ENCODE results near the gene CRY2.
A peak's percentile ranks its signal among the peaks of the same experiment; 100 is the strongest.

CRY2 gene

DNA sequence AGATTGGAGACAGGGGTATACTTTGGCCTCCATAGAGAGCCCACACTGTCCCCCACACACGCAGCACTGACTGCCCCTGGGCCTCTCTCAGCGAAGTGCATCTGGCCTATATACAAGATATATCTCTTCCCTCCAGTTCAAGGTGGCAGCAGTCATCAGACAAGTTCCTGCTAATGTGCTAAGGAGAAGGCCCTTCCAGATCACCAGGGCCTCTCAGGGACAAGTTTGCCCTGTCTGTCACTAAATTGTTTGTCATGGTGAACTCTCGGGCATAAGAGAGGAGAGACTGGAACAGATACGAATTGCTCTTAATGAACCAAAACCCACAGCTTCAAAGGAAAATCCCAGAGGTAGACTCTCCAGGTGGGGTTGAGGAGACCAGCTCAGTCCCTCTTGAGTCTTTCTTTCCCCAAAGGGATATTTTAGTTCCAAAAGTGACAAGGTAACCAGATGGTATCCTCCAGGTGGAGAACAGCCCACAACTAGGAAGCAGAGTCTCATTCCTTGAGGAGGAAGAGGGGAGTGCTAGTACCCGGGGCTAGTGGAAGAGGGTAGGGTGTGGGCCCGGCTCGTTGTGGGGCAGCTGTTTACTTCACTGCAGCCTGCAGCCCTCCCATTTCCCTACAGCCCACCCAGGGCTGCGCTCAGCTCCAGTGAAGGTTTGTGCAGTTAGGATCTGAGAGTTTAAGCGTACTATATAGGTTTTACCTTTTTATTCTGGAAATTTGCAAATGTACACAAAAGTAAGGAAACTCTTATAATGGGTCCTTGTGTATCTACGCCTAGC lies 44.6 kb upstream of the CRY2 start:
- H3K56ac ChIP-seq (ENCODE audit: low read length), result no peak overlapping the region
- H3K4me3 ChIP-seq (ENCODE audit: low read length), result no peak overlapping the region
- H3K79me2 ChIP-seq (ENCODE audit: control insufficient read depth, insufficient read depth, low read length), result no peaks in the 10 kb centered on the region
- no peaks in the 10 kb centered on the region for H3K27me3 ChIP-seq (ENCODE audit: insufficient read depth, low read length, poor library complexity)
- no peak overlapping the region for H2BK15ac ChIP-seq (replicated peaks; ENCODE audit: low read depth)
- H3K36me3 ChIP-seq (ENCODE audit: control insufficient read depth, insufficient read depth, low read length), result no peaks in the 10 kb centered on the region
- WGBS (ENCODE audit: extremely low coverage, insufficient coverage, low lambda C conversion rate), result no CpG with 5 or more reads among the region's 10 CpGs
- no peak overlapping the region for H3K27ac ChIP-seq (ENCODE audit: low read depth, low read length)
- no peak overlapping the region for H4K8ac ChIP-seq (ENCODE audit: low read depth, low read length)
- H3K4me2 ChIP-seq (ENCODE audit: low read length), result no peak overlapping the region
- H3K4me1 ChIP-seq (ENCODE audit: control insufficient read depth, low read depth, low read length), result peaks cover 4% of the 10 kb centered on the region
- H3K4ac ChIP-seq (ENCODE audit: low read depth, low read length), result no peak overlapping the region
- no peak overlapping the region for H2BK120ac ChIP-seq (ENCODE audit: low read depth, low read length)
- H2AK5ac ChIP-seq (ENCODE audit: low read length), result no peak overlapping the region
- peaks cover 12% of the 10 kb centered on the region for H3K79me1 ChIP-seq (ENCODE audit: low read length)
- no peak overlapping the region for H3K23ac ChIP-seq (ENCODE audit: low read length)
- H3K9ac ChIP-seq (ENCODE audit: low read length), result no peak overlapping the region
- DNase-seq, result no peak
- H3K18ac ChIP-seq (ENCODE audit: low read length), result no peak overlapping the region
- no peak overlapping the region for H4K5ac ChIP-seq (ENCODE audit: low read length)
- H2BK5ac ChIP-seq (ENCODE audit: low read length), result no peak overlapping the region

DNA sequence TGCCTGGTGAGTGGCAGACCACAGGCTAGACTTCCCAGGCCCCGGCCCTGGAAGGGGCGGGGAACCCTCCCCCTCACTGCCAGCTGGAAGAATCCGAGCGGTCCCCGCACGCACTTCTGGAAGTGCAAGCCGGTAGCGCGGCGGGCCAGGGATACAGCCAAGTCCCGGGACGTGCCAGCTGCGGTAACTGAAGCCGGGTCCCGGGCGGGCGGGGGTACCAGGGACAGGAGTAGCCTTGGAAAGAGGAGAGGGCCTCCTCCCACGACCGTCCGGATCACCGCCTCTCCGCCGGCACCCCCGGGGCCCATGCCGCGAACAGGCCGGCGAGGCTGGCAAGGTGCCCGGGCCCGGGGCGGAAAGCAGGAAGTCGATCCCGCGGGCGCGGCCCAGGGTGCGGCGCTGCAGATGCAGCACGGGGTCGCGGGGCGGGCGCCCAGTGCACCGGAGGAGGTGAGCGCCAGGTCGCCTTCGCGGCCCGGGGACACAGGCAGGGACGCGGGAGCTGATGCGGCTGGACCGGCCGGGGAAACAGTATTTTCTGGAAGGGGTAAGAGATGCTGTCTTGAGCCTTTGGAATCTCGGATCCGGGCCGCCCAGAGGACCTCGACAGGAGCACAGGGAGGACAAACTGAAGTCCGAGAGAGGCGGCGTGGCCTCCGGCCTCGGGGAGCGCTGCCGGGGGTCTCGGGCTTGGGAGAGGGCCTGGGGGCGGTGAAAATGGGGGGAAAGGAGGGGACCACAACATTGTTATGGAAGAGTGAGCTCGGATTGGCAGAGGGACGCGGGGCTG lies 43.1 kb upstream of the CRY2 start:
- Histone ChIP-seq H2BK5ac (ENCODE audit: low read length) (no peak overlapping the region), H3K23ac (ENCODE audit: low read length) (no peak overlapping the region), H2BK15ac (replicated peaks; ENCODE audit: low read depth) (no peak overlapping the region), H3K18ac (ENCODE audit: low read length) (peak overlapping the region; percentile 36), H3K27ac (ENCODE audit: low read depth, low read length) (no peak overlapping the region), H3K36me3 (ENCODE audit: control insufficient read depth, insufficient read depth, low read length) (no peaks in the 10 kb centered on the region), H3K56ac (ENCODE audit: low read length) (peak overlapping the region; percentile 86), H2AK5ac (ENCODE audit: low read length) (no peak overlapping the region), H3K4me2 (ENCODE audit: low read length) (peak overlapping the region; percentile 87), H3K4ac (ENCODE audit: low read depth, low read length) (no peak overlapping the region), H3K4me1 (ENCODE audit: control insufficient read depth, low read depth, low read length) (peaks cover 4% of the 10 kb centered on the region), H3K79me2 (ENCODE audit: control insufficient read depth, insufficient read depth, low read length) (no peaks in the 10 kb centered on the region), H4K5ac (ENCODE audit: low read length) (no peak overlapping the region), H3K27me3 (ENCODE audit: insufficient read depth, low read length, poor library complexity) (no peaks in the 10 kb centered on the region), H4K8ac (ENCODE audit: low read depth, low read length) (no peak overlapping the region), H3K79me1 (ENCODE audit: low read length) (peaks cover 14% of the 10 kb centered on the region), H3K9ac (ENCODE audit: low read length) (peak overlapping the region; percentile 72), H3K4me3 (ENCODE audit: low read length) (peak overlapping the region; percentile 69), H2BK120ac (ENCODE audit: low read depth, low read length) (no peak overlapping the region)
- WGBS (ENCODE audit: extremely low coverage, insufficient coverage, low lambda C conversion rate), result no CpG with 5 or more reads among the region's 70 CpGs
- DNase-seq, result peak; percentile 71

DNA sequence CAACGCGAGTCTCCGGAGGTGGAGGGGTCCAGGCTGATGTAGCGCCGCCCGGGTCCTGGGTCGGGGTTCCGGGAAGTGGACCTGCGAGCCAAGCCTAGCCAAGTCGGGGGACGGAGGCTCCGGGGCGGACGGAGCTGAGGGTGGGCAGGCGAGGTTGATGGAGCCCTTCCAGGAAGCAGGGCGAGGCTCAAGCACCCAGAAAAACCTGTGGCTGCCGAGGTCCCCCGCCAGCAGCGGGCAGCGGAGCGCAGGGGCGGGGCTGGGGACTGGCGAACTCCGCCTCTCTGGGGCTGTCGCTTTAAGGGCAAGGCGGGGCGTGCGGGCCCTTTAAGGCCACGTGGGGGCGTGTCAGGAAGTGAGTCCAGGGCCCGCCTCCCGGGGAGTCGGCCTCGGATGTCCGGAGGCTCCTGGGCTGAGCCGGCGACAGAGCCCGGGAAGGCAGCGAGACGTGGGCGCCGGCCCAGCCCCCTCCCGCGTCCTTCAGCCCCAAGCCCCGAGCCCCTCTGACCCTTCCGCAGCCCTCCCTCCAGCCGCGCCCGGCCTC lies 42.4 kb upstream of the CRY2 start, which contains the start of gene SLC35C1:
Gene SLC35C1 (plus strand): TSS at position 389 of the 544 bp plus-strand sequence. CDS start 653 bp downstream, outside the sequence.
- H3K4me1 ChIP-seq (ENCODE audit: control insufficient read depth, low read depth, low read length), result peaks cover 4% of the 10 kb centered on the region
- no peak within 1 kb of the TSS for H2BK15ac ChIP-seq (replicated peaks; ENCODE audit: low read depth)
- no peak within 1 kb of the TSS for H2AK5ac ChIP-seq (ENCODE audit: low read length)
- no peak within 1 kb of the TSS for H4K8ac ChIP-seq (ENCODE audit: low read depth, low read length)
- peak within 1 kb of the TSS; percentile 69 for H3K4me3 ChIP-seq (ENCODE audit: low read length)
- peak within 1 kb of the TSS; percentile 72 for H3K9ac ChIP-seq (ENCODE audit: low read length)
- H3K23ac ChIP-seq (ENCODE audit: low read length), result peak within 1 kb of the TSS; percentile 54
- H3K36me3 ChIP-seq (ENCODE audit: control insufficient read depth, insufficient read depth, low read length), result no peaks in the 10 kb centered on the region
- H2BK5ac ChIP-seq (ENCODE audit: low read length), result no peak within 1 kb of the TSS
- peak within 1 kb of the TSS; percentile 89 for H3K56ac ChIP-seq (ENCODE audit: low read length)
- peak within 1 kb of the TSS; percentile 87 for H3K4me2 ChIP-seq (ENCODE audit: low read length)
- WGBS (ENCODE audit: extremely low coverage, insufficient coverage, low lambda C conversion rate), result no CpG with 5 or more reads among the region's 49 CpGs
- no peak within 1 kb of the TSS for H2BK120ac ChIP-seq (ENCODE audit: low read depth, low read length)
- H3K79me1 ChIP-seq (ENCODE audit: low read length), result peaks cover 14% of the 10 kb centered on the region
- H3K4ac ChIP-seq (ENCODE audit: low read depth, low read length), result peak within 1 kb of the TSS; percentile 61
- H3K18ac ChIP-seq (ENCODE audit: low read length), result peak within 1 kb of the TSS; percentile 52
- H3K27me3 ChIP-seq (ENCODE audit: insufficient read depth, low read length, poor library complexity), result no peaks in the 10 kb centered on the region
- peak; percentile 98 for DNase-seq
- no peaks in the 10 kb centered on the region for H3K79me2 ChIP-seq (ENCODE audit: control insufficient read depth, insufficient read depth, low read length)
- H4K5ac ChIP-seq (ENCODE audit: low read length), result no peak within 1 kb of the TSS
- no peak within 1 kb of the TSS for H3K27ac ChIP-seq (ENCODE audit: low read depth, low read length)

DNA sequence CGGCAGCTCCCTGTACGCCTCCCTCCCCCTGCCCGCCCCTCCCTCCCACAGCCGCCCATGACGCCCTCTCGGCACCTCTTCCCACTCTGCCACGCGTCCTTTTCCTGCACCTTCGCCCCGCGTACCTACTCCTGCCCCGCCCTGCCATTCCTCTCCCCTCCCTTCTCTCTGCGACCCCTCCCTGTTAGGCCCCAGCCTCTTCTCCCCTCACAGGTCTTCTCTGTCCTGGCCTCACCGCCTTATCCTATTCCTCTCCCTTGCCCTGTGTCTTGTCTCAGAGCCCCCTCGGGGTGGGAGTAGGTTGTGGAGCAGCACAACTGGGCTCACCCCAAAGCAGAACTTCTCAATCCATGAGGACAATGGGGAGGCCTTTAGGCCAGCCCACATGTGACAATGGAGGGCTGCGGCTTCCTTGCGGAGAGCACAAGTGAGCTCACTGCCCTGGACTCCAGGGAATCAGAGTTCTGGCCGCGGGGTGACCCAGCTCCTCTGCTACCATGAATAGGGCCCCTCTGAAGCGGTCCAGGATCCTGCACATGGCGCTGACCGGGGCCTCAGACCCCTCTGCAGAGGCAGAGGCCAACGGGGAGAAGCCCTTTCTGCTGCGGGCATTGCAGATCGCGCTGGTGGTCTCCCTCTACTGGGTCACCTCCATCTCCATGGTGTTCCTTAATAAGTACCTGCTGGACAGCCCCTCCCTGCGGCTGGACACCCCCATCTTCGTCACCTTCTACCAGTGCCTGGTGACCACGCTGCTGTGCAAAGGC lies 41.8 kb upstream of the CRY2 start:
- H3K4me3 ChIP-seq (ENCODE audit: low read length), result peak overlapping the region; percentile 1
- peak; percentile 77 for DNase-seq
- WGBS (ENCODE audit: extremely low coverage, insufficient coverage, low lambda C conversion rate), result no CpG with 5 or more reads among the region's 29 CpGs

DNA sequence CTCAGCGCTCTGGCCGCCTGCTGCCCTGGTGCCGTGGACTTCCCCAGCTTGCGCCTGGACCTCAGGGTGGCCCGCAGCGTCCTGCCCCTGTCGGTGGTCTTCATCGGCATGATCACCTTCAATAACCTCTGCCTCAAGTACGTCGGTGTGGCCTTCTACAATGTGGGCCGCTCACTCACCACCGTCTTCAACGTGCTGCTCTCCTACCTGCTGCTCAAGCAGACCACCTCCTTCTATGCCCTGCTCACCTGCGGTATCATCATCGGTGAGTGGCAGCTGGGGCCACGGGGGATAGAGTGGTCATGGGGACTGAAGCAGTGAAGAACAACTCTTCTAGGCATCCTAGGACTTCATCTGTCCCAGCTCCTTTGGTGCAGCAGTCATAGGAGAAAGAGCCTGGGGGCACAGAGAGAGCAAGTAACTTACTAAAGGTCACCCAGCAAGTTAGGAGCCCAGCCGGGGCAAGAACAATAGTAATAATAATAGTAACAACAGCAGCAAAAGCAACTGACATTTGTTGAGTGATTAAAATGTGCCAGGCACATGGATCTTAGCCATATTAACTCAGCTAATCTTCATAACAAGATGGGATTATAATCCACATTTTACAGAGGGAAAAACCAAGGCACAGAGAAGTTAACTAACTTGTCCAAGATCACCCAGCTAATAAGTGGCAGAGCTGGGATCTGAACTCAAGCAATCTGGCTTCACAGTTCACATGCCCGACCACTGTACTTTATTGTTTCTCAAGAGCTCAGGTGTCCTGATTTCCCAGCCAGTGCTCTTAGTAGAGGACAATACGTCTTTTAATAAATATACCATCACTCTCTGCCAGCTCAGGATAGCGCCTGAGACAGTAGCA lies 41.0 kb upstream of the CRY2 start:
- H3K4ac ChIP-seq (ENCODE audit: low read depth, low read length), result no peak overlapping the region
- no peak overlapping the region for H2BK5ac ChIP-seq (ENCODE audit: low read length)
- H3K23ac ChIP-seq (ENCODE audit: low read length), result peak overlapping the region; percentile 30
- H4K5ac ChIP-seq (ENCODE audit: low read length), result no peak overlapping the region
- H3K79me2 ChIP-seq (ENCODE audit: control insufficient read depth, insufficient read depth, low read length), result no peaks in the 10 kb centered on the region
- peaks cover 4% of the 10 kb centered on the region for H3K4me1 ChIP-seq (ENCODE audit: control insufficient read depth, low read depth, low read length)
- H3K79me1 ChIP-seq (ENCODE audit: low read length), result peaks cover 14% of the 10 kb centered on the region
- H2BK120ac ChIP-seq (ENCODE audit: low read depth, low read length), result no peak overlapping the region
- H3K4me3 ChIP-seq (ENCODE audit: low read length), result no peak overlapping the region
- no peak for DNase-seq
- no peak overlapping the region for H4K8ac ChIP-seq (ENCODE audit: low read depth, low read length)
- no peaks in the 10 kb centered on the region for H3K27me3 ChIP-seq (ENCODE audit: insufficient read depth, low read length, poor library complexity)
- peak overlapping the region; percentile 89 for H3K56ac ChIP-seq (ENCODE audit: low read length)
- no peak overlapping the region for H3K18ac ChIP-seq (ENCODE audit: low read length)
- WGBS (ENCODE audit: extremely low coverage, insufficient coverage, low lambda C conversion rate), result no CpG with 5 or more reads among the region's 20 CpGs
- peak overlapping the region; percentile 91 for H2AK5ac ChIP-seq (ENCODE audit: low read length)
- H3K27ac ChIP-seq (ENCODE audit: low read depth, low read length), result no peak overlapping the region
- no peak overlapping the region for H2BK15ac ChIP-seq (replicated peaks; ENCODE audit: low read depth)
- H3K36me3 ChIP-seq (ENCODE audit: control insufficient read depth, insufficient read depth, low read length), result no peaks in the 10 kb centered on the region
- H3K9ac ChIP-seq (ENCODE audit: low read length), result peak overlapping the region; percentile 71
- H3K4me2 ChIP-seq (ENCODE audit: low read length), result peak overlapping the region; percentile 53

More for the DNA sequence above, 41.8 kb upstream of the CRY2 start:
- Histone ChIP-seq H2BK5ac (ENCODE audit: low read length) (no peak overlapping the region), H3K36me3 (ENCODE audit: control insufficient read depth, insufficient read depth, low read length) (no peaks in the 10 kb centered on the region), H3K4ac (ENCODE audit: low read depth, low read length) (peak overlapping the region; percentile 61), H4K5ac (ENCODE audit: low read length) (no peak overlapping the region), H3K4me2 (ENCODE audit: low read length) (peak overlapping the region; percentile 53), H3K79me1 (ENCODE audit: low read length) (peaks cover 14% of the 10 kb centered on the region), H2AK5ac (ENCODE audit: low read length) (no peak overlapping the region), H2BK120ac (ENCODE audit: low read depth, low read length) (no peak overlapping the region), H3K18ac (ENCODE audit: low read length) (peak overlapping the region; percentile 52), H3K27ac (ENCODE audit: low read depth, low read length) (no peak overlapping the region), H3K56ac (ENCODE audit: low read length) (peak overlapping the region; percentile 89), H3K27me3 (ENCODE audit: insufficient read depth, low read length, poor library complexity) (no peaks in the 10 kb centered on the region), H4K8ac (ENCODE audit: low read depth, low read length) (no peak overlapping the region), H2BK15ac (replicated peaks; ENCODE audit: low read depth) (no peak overlapping the region), H3K23ac (ENCODE audit: low read length) (peak overlapping the region; percentile 54), H3K9ac (ENCODE audit: low read length) (peak overlapping the region; percentile 71), H3K79me2 (ENCODE audit: control insufficient read depth, insufficient read depth, low read length) (no peaks in the 10 kb centered on the region), H3K4me1 (ENCODE audit: control insufficient read depth, low read depth, low read length) (peaks cover 4% of the 10 kb centered on the region)

Data from mesendoderm (in vitro differentiated cells).